HG03342 (cell line): Measurements from ENCODE around the gene RBM27.
A peak's percentile ranks its signal among the peaks of the same experiment; 100 is the strongest.
"Not testable (repeated sequence)": the region's sequence is repeated elsewhere in the genome, so short reads cannot be mapped to it uniquely, and the experiment has no call there.

Experiments
- ATAC-seq: cut with Tn5 transposase; IDR thresholded peaks from one replicate; pipeline ENCODE4 v1.9.1; 2021; ENCODE audit warnings: mild to moderate bottlenecking, moderate library complexity; ENCODE audit not compliant: unreplicated experiment

The RBM27 gene

GRCh38 chr5:146205499-146206202, 2.2 kb downstream of the RBM27 start:
- no peak for ATAC-seq

- no peak for ATAC-seq
Observed at GRCh38 chr5:146206257-146206656, 2.9 kb downstream of the RBM27 start.

GRCh38 chr5:146208916-146209522, 5.6 kb downstream of the RBM27 start:
- ATAC-seq, result no peak

GRCh38 chr5:146209714-146210113, 6.3 kb downstream of the RBM27 start:
- ATAC-seq, result no peak

GRCh38 chr5:146210810-146211209, 7.4 kb downstream of the RBM27 start:
- ATAC-seq, result not testable (repeated sequence)

- ATAC-seq, result no peak
Observed at GRCh38 chr5:146213210-146213826, 9.9 kb downstream of the RBM27 start.

GRCh38 chr5:146214881-146215280, 11.5 kb downstream of the RBM27 start:
- peak; percentile 43 for ATAC-seq

GRCh38 chr5:146218168-146218567, 14.8 kb downstream of the RBM27 start:
- no peak for ATAC-seq

GRCh38 chr5:146219243-146219642, 15.8 kb downstream of the RBM27 start:
- no peak for ATAC-seq

GRCh38 chr5:146221234-146221633, 17.8 kb downstream of the RBM27 start:
- ATAC-seq, result no peak

- no peak for ATAC-seq
Observed at GRCh38 chr5:146222005-146222404, 18.6 kb downstream of the RBM27 start.

GRCh38 chr5:146223179-146223578, 19.8 kb downstream of the RBM27 start:
- no peak for ATAC-seq

- no peak for ATAC-seq
Observed at GRCh38 chr5:146229222-146229621, 25.8 kb downstream of the RBM27 start.

GRCh38 chr5:146232223-146232622, 28.8 kb downstream of the RBM27 start:
- no peak for ATAC-seq

GRCh38 chr5:146233441-146233840, 30.0 kb downstream of the RBM27 start:
- no peak for ATAC-seq

- ATAC-seq, result peak; percentile 46
Observed at GRCh38 chr5:146238973-146239372, 35.6 kb downstream of the RBM27 start.

GRCh38 chr5:146240951-146241350, 37.5 kb downstream of the RBM27 start:
- no peak for ATAC-seq

- no peak for ATAC-seq
Observed at GRCh38 chr5:146243247-146243646, 39.8 kb downstream of the RBM27 start.

GRCh38 chr5:146248561-146248960, 45.2 kb downstream of the RBM27 start:
- ATAC-seq, result no peak

- ATAC-seq, result peak; percentile 70
Observed at GRCh38 chr5:146249801-146250200, 46.4 kb downstream of the RBM27 start.
